H1 (cell line): ENCODE results near the gene WFDC1. TPM values are rescaled to one million over a fixed set of nuclear protein-coding genes. Genes with fewer than 3 reads are reported as not detected.

ENCODE experiments used
- CTCF ChIA-PET: fragments of 300-600 bp; sonication (Branson Sonifier 250); formaldehyde crosslinking; loops from one replicate; lab custom pipeline; 2021; ENCODE audit not compliant: partially characterized antibody; lab: Charles Lee
- POLR2A ChIA-PET: fragments of 300-600 bp; sonication (Branson Sonifier 250); formaldehyde crosslinking; loops from one replicate; lab custom pipeline; 2021; ENCODE audit warnings: inconsistent platforms; ENCODE audit not compliant: partially characterized antibody; lab: Charles Lee
- DNase-seq, 2 experiments: peaks; one replicate each; pipeline versions ENCODE4 v3.0.0 to v3.0.0-alpha.2; 2010 to 2022; ENCODE audit warnings: low spot score in 2 of 2, low read depth in 1 of 2, mixed read lengths in 1 of 2
- FAIRE-seq: peaks from 2 replicates; lab custom pipeline; 2011; peaks lifted over from hg19 to GRCh38; lab: Jason Lieb, UNC
- H2AFZ ChIP-seq: 2 replicates; pipeline ENCODE4 v1.8.1; 2012; ENCODE audit warnings: low read length, inconsistent platforms
- H2AK5ac ChIP-seq: 2 replicates; pipeline ENCODE4 v1.6.1; 2013; ENCODE audit warnings: low read depth, low read length
- H2BK120ac ChIP-seq: replicated peaks from 2 replicates; pipeline ENCODE3; 2013; ENCODE audit warnings: low read depth, low read length, inconsistent platforms
- H2BK12ac ChIP-seq: 2 replicates; pipeline ENCODE4 v1.6.1; 2013; ENCODE audit warnings: low read depth, low read length
- H2BK15ac ChIP-seq: 2 replicates; pipeline ENCODE4 v1.6.1; 2013; ENCODE audit warnings: low read length
- H2BK20ac ChIP-seq: 2 replicates; pipeline ENCODE4 v1.6.1; 2013; ENCODE audit warnings: low read length
- H2BK5ac ChIP-seq: 2 replicates; pipeline ENCODE4 v1.6.1; 2013; ENCODE audit warnings: low read depth, low read length
- H3K14ac ChIP-seq: 2 replicates; pipeline ENCODE4 v1.6.1; 2013; ENCODE audit warnings: inconsistent platforms; ENCODE audit not compliant: insufficient read length
- H3K18ac ChIP-seq: 2 replicates; pipeline ENCODE4 v1.6.1; 2013; ENCODE audit warnings: low read length; ENCODE audit errors: extremely low read depth
- H3K23ac ChIP-seq: 2 replicates; pipeline ENCODE4 v1.6.1; 2013; ENCODE audit warnings: inconsistent platforms; ENCODE audit not compliant: insufficient read length
- H3K23me2 ChIP-seq: 2 replicates; pipeline ENCODE4 v1.6.1; 2013; ENCODE audit warnings: low read depth, low read length
- H3K27ac ChIP-seq: 2 replicates; pipeline ENCODE4 v1.6.1; 2011; ENCODE audit warnings: low read depth, low read length, inconsistent platforms
- H3K27me3 ChIP-seq, 4 experiments: replicated peaks in 1 of 4; 1 replicate in 1 of 4; 2 replicates in 3 of 4; pipeline versions ENCODE4 v1.6.1 to v1.8.1; 2011 to 2013; ENCODE audit warnings: low read length in 3 of 4, mild to moderate bottlenecking in 3 of 4, inconsistent platforms in 2 of 4, mixed read lengths in 2 of 4, moderate library complexity in 1 of 4; ENCODE audit not compliant: control insufficient read depth in 3 of 4, insufficient read depth in 3 of 4; ENCODE audit errors: extremely low read depth in 1 of 4
- H3K36me3 ChIP-seq, 4 experiments: 2 replicates each; pipeline versions ENCODE4 v1.6.1 to v1.8.1; 2011 to 2013; ENCODE audit warnings: mild to moderate bottlenecking in 4 of 4, low read length in 3 of 4, moderate library complexity in 2 of 4, control low read depth in 1 of 4, inconsistent platforms in 1 of 4; ENCODE audit not compliant: insufficient read depth in 4 of 4, control insufficient read depth in 2 of 4
- H3K4ac ChIP-seq: replicated peaks from 2 replicates; pipeline ENCODE3; 2013; ENCODE audit warnings: low read length, low read depth, mixed read lengths, inconsistent platforms; ENCODE audit not compliant: insufficient read length
- H3K4me1 ChIP-seq, 4 experiments: replicated peaks in 1 of 4; 1 replicate in 1 of 4; 2 replicates in 3 of 4; pipeline versions ENCODE4 v1.6.1 to v1.8.1; 2011 to 2013; ENCODE audit warnings: low read length in 3 of 4, inconsistent platforms in 2 of 4, mixed read lengths in 1 of 4; ENCODE audit not compliant: insufficient read depth in 4 of 4, control insufficient read depth in 3 of 4
- H3K4me2 ChIP-seq, 2 experiments: 2 replicates each; pipeline versions ENCODE4 v1.6.1 to v1.8.1; 2011 to 2013; ENCODE audit warnings: low read depth in 2 of 2, low read length in 2 of 2, control low read depth in 1 of 2, inconsistent platforms in 1 of 2, mild to moderate bottlenecking in 1 of 2; ENCODE audit not compliant: insufficient read depth in 1 of 2
- H3K4me3 ChIP-seq, 4 experiments: fragments of 200-600, 300-600 bp in 1 of 4; sonication (generic), shearing (Covaris generic), sonication (Bioruptor Twin) in 1 of 4; 2 replicates each; pipeline versions ENCODE4 v1.5.1 to v1.8.1; 2011 to 2016; ENCODE audit warnings: low read length in 4 of 4, low read depth in 3 of 4, control low read depth in 2 of 4, inconsistent platforms in 2 of 4, mild to moderate bottlenecking in 2 of 4, mixed read lengths in 1 of 4, moderate library complexity in 1 of 4; ENCODE audit not compliant: insufficient read depth in 2 of 4; ENCODE audit errors: extremely low read depth in 1 of 4
- H3K56ac ChIP-seq: replicated peaks from 2 replicates; pipeline ENCODE3; 2013; ENCODE audit warnings: low read depth, mild to moderate bottlenecking, mixed read lengths, low read length, inconsistent platforms; ENCODE audit not compliant: insufficient read length
- H3K79me1 ChIP-seq: 2 replicates; pipeline ENCODE4 v1.6.1; 2013; ENCODE audit warnings: low read depth, low read length, control low read depth
- H3K79me2 ChIP-seq, 2 experiments: 2 replicates each; pipeline versions ENCODE4 v1.6.1 to v1.8.1; 2012 to 2013; ENCODE audit warnings: low read length in 2 of 2, mild to moderate bottlenecking in 2 of 2, inconsistent platforms in 1 of 2; ENCODE audit not compliant: insufficient read depth in 2 of 2, control insufficient read depth in 1 of 2
- H3K9ac ChIP-seq, 4 experiments: replicated peaks in 1 of 4; 1 replicate in 1 of 4; 2 replicates in 3 of 4; pipeline versions ENCODE4 v1.6.1 to v1.8.1; 2011 to 2013; ENCODE audit warnings: low read depth in 3 of 4, low read length in 3 of 4, control low read depth in 2 of 4, mild to moderate bottlenecking in 2 of 4, moderate library complexity in 2 of 4, inconsistent platforms in 1 of 4; ENCODE audit errors: extremely low read depth in 1 of 4
- H3K9me3 ChIP-seq, 2 experiments: 2 replicates each; pipeline versions ENCODE4 v1.6.1 to v1.8.1; 2012 to 2013; ENCODE audit warnings: mild to moderate bottlenecking in 2 of 2, moderate library complexity in 2 of 2, control low read depth in 1 of 2, inconsistent platforms in 1 of 2, low read depth in 1 of 2, low read length in 1 of 2, mixed read lengths in 1 of 2; ENCODE audit not compliant: insufficient read depth in 2 of 2
- H4K20me1 ChIP-seq, 2 experiments: replicated peaks in 1 of 2; 2 replicates each; pipeline versions ENCODE3 to v1.8.1; 2011 to 2013; ENCODE audit warnings: inconsistent platforms in 2 of 2, low read length in 2 of 2, mild to moderate bottlenecking in 1 of 2; ENCODE audit not compliant: insufficient read depth in 2 of 2, control insufficient read depth in 1 of 2
- H4K5ac ChIP-seq: 2 replicates; pipeline ENCODE4 v1.6.1; 2013; ENCODE audit warnings: low read length, low read depth, mixed read lengths, inconsistent platforms; ENCODE audit not compliant: insufficient read length
- H4K8ac ChIP-seq: 2 replicates; pipeline ENCODE4 v1.8.0; 2013; ENCODE audit warnings: mild to moderate bottlenecking, moderate library complexity, low read length, inconsistent platforms; ENCODE audit not compliant: insufficient read depth; ENCODE audit errors: extremely low read depth
- H4K91ac ChIP-seq: replicated peaks from 2 replicates; pipeline ENCODE3; 2013; ENCODE audit warnings: low read length, mixed read lengths, inconsistent platforms; ENCODE audit not compliant: insufficient read length
- JUN ChIP-seq: IDR thresholded peaks from 2 replicates; pipeline ENCODE4 v1.6.1; 2011; ENCODE audit warnings: low read depth, mild to moderate bottlenecking, improper control_type of control experiment, low read length
- RAD21 ChIP-seq, 2 experiments: IDR thresholded peaks in 1 of 2; conservative IDR thresholded peaks in 1 of 2; 2 replicates each; pipeline ENCODE4 v1.6.1; 2011; ENCODE audit warnings: low read depth in 2 of 2, low read length in 2 of 2, improper control_type of control experiment in 1 of 2, inconsistent platforms in 1 of 2, mild to moderate bottlenecking in 1 of 2, moderate library complexity in 1 of 2
- RFX5 ChIP-seq: IDR thresholded peaks from 2 replicates; pipeline ENCODE4 v1.6.1; 2011; ENCODE audit warnings: low read depth, low read length, improper control_type of control experiment, borderline replicate concordance
- ZNF274 ChIP-seq: IDR thresholded peaks from 2 replicates; pipeline ENCODE4 v1.7.0; 2012; ENCODE audit warnings: low read length, borderline replicate concordance; ENCODE audit errors: extremely low read depth
- WGBS, 2 experiments: shearing (Covaris generic) in 1 of 2; methylation state at CpG; one replicate each; pipeline versions ENCODE4 v1.1.6 to v1.1.7; 2013 to 2015; ENCODE audit warnings: low lambda C conversion rate in 2 of 2, mixed read lengths in 2 of 2, inconsistent platforms in 1 of 2, low coverage in 1 of 2, missing lambda C conversion rate in 1 of 2; ENCODE audit not compliant: insufficient replicate concordance in 2 of 2, insufficient coverage in 1 of 2, insufficient read length in 1 of 2; ENCODE audit errors: extremely low coverage in 1 of 2, missing lambda C conversion rate in 1 of 2; 5-methylcytosine and 5-hydroxymethylcytosine counted together
- polyA plus RNA-seq, 7 experiments: library from polyadenylated mRNA; depleted of rRNA in 3 of 7; stranded (reverse) in 5 of 7; unstranded in 2 of 7; fragments of >200 nt in 5 of 7; fragments of 200-250 nt in 2 of 7; gene quantifications; 1 replicate in 5 of 7; 2 replicates in 1 of 7; 4 replicates in 1 of 7; pipeline versions ENCODE4 v1.2.1 to v1.2.3, GENCODE V29; 2011 to 2013; ENCODE audit warnings: missing spikeins in 2 of 7, mixed read lengths in 2 of 7
- total RNA-seq: library from RNA; stranded (reverse); fragmentation: NEBNext Ultra II Directional; extraction: Animal tissue kit (Norgen Biotek cat#: 25700); gene quantifications from 2 replicates; pipeline ENCODE4 v1.2.1, GENCODE V29; 2021

WFDC1 gene
- total and polyA plus RNA-seq, 2 of the 8 experiments (the other 6 are each of a cell fraction or from before 2014, with no cell fraction given): 0.70 to 1.1 TPM

- Histone ChIP-seq H3K14ac (no peak overlapping the region), H2AFZ (0 out of 2 replicates have a peak overlapping the region, but pooled peaks have one; percentile 39), H4K20me1 (no peaks in the 10 kb centered on the region), H2BK5ac (no peak overlapping the region), H3K79me2 (no peaks in the 10 kb centered on the region), H3K4me3 (no peak overlapping the region), H4K8ac (no peak overlapping the region), H4K5ac (no peak overlapping the region), H3K56ac (no peak overlapping the region), H3K9ac (no peak overlapping the region), H3K23me2 (no peaks in the 10 kb centered on the region), H4K91ac (no peak overlapping the region), H2BK12ac (no peak overlapping the region), H3K4me2 (no peak overlapping the region), H3K18ac (no peak overlapping the region), H3K23ac (no peak overlapping the region), H3K27ac (no peak overlapping the region), H3K27me3 (no peaks in the 10 kb centered on the region), H3K9me3 (no peaks in the 10 kb centered on the region), H2BK120ac (no peak overlapping the region), H3K4ac (no peak overlapping the region), H2AK5ac (no peak overlapping the region), H2BK20ac (no peak overlapping the region), H3K4me1 (no peaks in the 10 kb centered on the region), H3K79me1 (no peaks in the 10 kb centered on the region), H2BK15ac (no peak overlapping the region), H3K36me3 (no peaks in the 10 kb centered on the region)
- WGBS, 2 experiments: 71% methylated on average over 10 of the region's 10 CpGs; no CpG with 5 or more reads in 1 of the 2 experiments
- DNase-seq: no peak
- POLR2A ChIA-PET: no interaction called here
- FAIRE-seq: no peak
- CTCF ChIA-PET: no interaction called here
- no peak for TF ChIP-seq RFX5
- TF ChIP-seq JUN: no peak
- no peak for TF ChIP-seq ZNF274
- TF ChIP-seq RAD21 (IDR thresholded peaks at IDR 0.05 in 1 of 2, conservative IDR thresholded peaks at IDR 0.05 in 1 of 2; ENCODE audit: low read depth in 2 of 2, low read length in 2 of 2): peak in 1 of 2 experiments; percentile 6; a peak in 1 of 4 replicates
These were observed 38.5 kb downstream of the WFDC1 start for GRCh38 chr16:84332975-84333684.
